Astrocyte of the cerebellum (primary cell): Measurements from ENCODE around the gene TTLL9.

Experiments used
- DNase-seq: peaks from one replicate; pipeline ENCODE4 v3.0.0-alpha.2; 2011; ENCODE audit warnings: low read depth
- H3K4me3 ChIP-seq: 2 replicates; pipeline ENCODE4 v1.5.1; 2011; ENCODE audit warnings: mild to moderate bottlenecking, low read depth, low read length, moderate library complexity
- in situ Hi-C: cut with HindIII; loops from 2 replicates; pipeline ENCODE4 v1.10.0; 2017; ENCODE audit warnings: low sequenced_read_pairs
- TF ChIP-seq, protein P1 (sequence below): IDR thresholded peaks from 2 replicates; pipeline ENCODE4 v1.5.1; 2012; ENCODE audit warnings: low read length, low read depth, moderate library complexity, mild to moderate bottlenecking; ENCODE audit errors: missing control alignments

Gene TTLL9

DNA sequence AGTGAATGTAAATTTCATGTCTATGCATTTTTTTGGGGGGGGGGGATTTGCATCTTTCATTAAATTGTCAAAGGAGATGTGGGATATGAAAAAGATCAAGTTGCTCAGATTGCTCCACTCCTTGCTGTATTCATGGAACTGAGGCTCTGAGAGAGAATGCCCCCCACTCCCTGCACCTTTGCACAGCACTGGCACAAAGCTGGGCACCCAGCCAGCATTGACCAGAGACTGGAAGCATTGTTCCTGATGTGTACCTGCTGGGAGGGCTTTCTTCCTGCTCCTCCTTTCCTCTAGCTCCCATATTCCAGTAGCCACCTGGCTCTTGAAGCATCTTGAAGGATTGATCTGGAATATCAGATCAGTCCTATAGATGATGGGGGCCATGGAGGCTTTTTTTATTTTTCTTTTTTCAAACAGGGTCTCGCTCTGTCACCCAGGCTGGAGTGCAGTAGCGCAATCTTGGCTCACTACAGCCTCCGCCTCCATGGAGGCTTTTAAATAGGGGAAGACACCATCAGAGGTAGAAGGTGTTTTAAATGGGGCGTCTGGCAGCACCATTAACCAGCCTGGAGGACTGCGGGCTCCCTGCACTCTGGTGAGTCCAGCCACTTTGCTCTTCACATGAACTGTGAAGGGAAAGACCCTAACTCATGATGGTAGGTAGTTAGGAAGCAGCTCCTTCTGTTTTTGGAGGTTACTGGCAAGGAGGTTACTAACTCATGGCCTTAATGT, 11.0 kb upstream of the TTLL9 start:
- TF ChIP-seq, protein P1, sequence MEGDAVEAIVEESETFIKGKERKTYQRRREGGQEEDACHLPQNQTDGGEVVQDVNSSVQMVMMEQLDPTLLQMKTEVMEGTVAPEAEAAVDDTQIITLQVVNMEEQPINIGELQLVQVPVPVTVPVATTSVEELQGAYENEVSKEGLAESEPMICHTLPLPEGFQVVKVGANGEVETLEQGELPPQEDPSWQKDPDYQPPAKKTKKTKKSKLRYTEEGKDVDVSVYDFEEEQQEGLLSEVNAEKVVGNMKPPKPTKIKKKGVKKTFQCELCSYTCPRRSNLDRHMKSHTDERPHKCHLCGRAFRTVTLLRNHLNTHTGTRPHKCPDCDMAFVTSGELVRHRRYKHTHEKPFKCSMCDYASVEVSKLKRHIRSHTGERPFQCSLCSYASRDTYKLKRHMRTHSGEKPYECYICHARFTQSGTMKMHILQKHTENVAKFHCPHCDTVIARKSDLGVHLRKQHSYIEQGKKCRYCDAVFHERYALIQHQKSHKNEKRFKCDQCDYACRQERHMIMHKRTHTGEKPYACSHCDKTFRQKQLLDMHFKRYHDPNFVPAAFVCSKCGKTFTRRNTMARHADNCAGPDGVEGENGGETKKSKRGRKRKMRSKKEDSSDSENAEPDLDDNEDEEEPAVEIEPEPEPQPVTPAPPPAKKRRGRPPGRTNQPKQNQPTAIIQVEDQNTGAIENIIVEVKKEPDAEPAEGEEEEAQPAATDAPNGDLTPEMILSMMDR = no peak
- H3K4me3 ChIP-seq = no peak overlapping the region
- in situ Hi-C loops = loop anchor here (10.0 kb wide), 1 partner anchor 85 kb away; no protein-coding TSS in a partner anchor
- DNase-seq = no peak

DNA sequence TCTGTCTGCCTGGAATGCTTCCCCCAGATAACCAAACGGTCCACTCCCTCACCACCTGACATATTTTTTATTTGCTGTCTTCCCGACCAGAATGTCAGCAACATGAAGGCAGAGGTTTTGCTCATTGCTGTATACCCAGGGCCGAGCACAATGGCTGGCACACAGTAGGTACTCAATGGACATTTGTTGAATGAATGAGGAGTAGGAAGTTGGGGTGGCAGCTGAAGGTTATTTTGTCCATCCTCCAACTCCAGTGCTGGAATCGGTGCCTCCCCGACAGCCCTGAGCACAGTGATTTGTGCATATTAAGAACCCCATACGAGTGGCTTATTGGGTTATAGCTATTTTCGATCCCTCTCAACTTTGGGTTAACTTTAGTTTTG, 10.4 kb upstream of the TTLL9 start:
- TF ChIP-seq, protein P1 = no peak
- in situ Hi-C loops = loop anchor here (10.0 kb wide), 1 partner anchor 85 kb away; no protein-coding TSS in a partner anchor
- H3K4me3 ChIP-seq = no peak overlapping the region
- DNase-seq = no peak

DNA sequence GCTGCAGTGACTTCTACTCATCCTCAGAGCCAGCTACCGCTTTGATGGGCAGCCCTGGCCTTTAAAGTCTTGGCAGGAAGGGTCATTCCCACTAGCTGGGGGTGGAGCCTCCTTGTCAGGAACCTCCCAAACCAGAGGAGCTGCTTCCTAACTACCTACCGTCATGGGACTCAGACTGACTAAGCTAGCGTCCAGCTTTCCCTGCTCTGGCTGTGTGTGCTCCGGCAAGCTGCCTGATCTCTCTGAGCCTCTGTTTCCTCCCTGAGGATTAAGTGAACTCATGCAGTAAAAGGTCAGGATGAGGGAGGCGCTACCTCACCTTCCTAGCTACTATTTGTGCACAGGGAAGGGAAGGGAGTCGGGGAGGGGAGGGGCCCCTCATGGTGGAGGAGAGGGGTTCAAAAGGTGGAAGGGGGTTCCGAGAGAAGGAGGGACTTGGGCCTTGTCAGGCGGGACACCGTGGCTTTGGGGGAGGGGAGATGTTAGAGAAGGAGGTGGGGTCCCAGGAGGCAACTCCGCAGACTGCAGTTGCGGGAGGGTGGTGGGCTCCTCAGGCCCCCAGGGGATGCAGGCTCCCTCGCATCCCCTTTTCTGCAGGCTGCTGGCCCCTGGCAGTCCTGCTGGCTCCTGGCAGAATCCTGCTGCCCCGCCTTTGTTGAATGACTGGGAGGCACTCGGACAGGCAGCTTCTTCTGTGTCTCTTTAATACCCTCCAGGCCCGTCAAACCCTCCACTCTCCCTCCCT, 9.9 kb upstream of the TTLL9 start:
- peak overlapping the region; percentile 39 for H3K4me3 ChIP-seq
- TF ChIP-seq, protein P1 = no peak
- no peak for DNase-seq
- in situ Hi-C loops = no loop called here

DNA sequence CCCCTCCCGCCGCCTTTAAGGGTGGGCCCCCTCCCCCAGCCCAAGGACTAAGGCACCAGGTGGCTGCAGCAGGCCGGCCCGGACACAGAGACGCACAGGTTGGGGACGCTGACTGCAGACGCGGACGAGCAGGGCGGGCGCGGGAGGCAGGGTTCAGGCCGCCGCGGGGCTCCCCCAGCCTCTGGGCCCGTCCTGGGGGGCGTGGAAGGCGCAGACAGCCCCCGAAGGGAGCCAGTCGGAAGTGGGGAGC, 9.4 kb upstream of the TTLL9 start:
- TF ChIP-seq, protein P1 = no peak
- in situ Hi-C loops = no loop called here
- H3K4me3 ChIP-seq = peak overlapping the region; percentile 39
- no peak for DNase-seq

DNA sequence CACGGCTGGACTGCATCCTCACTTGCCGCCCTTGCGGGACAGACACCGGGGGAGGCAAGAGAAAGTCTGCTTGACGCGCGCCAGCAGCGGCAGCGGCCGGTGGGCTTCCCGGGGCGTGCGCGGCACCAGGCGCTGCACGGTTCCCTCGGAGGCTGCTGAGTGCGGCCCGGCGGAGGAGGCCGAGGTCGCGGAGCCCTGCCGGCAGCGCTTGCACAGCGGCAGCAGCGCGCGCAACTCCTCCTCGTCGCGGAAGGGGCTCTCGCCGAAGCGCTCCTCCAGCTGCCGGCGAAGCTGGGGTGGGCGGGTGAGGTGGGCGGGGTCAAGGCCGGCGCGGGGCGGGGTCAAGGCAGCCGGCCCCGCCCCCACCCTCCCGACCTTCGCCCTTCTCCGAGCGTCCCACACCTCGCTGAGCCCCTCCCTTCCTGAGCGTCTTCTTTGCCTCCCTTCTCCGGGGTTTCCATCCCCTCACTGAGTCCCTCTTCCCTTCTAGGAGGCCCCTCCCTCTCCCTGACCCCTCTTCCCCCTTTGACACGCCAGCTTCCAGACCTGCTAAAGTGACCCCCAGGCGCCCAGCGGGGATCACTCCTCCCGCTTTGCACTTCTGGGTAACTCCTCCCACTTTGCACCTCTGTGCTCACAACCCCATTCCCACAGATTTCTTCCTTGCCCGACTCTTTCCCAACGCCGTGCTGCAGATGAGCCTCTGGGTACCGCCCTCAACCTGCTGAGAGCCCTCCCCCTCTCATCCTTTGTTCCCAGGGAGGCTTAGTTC, 8.9 kb upstream of the TTLL9 start:
- in situ Hi-C loops = no loop called here
- H3K4me3 ChIP-seq = peak overlapping the region; percentile 39
- DNase-seq = no peak
- TF ChIP-seq, protein P1 = no peak

DNA sequence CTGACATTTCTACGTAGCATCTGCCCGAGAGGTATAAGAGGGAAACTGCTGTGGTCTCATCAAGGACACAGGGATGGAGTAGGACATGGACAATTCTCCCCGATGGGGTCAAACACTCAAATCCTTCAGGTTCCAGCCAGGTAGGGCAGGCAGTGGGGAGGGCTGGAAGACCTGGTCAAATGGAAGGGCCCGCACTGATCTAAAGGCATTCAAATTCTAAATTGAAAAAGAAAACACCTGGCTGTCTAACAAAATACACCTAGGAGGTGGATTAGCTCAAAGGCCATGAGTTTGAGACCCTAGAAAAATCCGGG, 8.3 kb upstream of the TTLL9 start:
- H3K4me3 ChIP-seq = no peak overlapping the region
- TF ChIP-seq, protein P1 = no peak
- DNase-seq = no peak
- in situ Hi-C loops = no loop called here
